OCI-M2 (cell line): ENCODE results near the gene IFITM1.
"Not testable (repeated sequence)": the region's sequence is repeated elsewhere in the genome, so short reads cannot be mapped to it uniquely, and the experiment has no call there.

Source experiments
- DNase-seq: peaks from one replicate; lab custom pipeline; 2025; ENCODE audit not compliant: unreplicated experiment; lab: John Stamatoyannopoulos, UW

The IFITM1 gene

DNA sequence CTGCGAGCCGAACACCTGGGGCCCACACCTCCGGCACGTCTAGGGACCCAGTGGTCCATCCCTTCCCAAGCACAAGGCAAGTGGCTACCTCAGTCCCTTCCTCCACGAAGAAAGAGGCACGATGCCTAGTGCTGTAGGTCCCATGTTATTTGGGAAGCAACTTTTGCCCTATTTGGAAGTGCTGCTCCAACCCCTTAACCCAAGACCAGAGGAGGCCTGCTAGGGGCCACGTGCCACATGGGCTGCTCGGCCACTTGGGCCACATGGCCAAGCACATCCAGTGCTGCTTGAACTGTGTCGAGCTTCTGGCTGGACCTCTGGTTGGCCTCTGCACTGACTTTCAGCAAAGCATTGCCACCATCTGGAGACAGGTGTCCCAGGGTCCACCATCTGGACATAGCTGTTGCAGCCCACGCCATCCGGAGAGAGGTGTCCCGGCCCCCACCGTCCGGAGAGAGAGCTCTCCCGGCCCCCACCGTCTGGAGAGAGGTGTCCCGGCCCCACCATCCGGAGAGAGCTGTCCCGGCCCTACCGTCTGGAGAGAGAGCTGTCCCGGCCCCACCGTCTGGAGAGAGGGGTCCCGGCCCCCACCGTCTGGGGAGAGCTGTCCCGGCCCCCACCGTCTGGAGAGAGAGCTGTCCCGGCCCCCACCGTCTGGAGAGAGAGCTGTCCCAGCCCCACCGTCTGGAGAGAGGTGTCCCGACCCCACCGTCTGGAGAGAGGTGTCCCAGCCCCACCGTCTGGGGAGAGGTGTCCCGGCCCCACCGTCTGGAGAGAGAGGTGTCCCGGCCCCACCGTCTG, 49.0 kb downstream of the IFITM1 start:
- no peak for DNase-seq

DNA sequence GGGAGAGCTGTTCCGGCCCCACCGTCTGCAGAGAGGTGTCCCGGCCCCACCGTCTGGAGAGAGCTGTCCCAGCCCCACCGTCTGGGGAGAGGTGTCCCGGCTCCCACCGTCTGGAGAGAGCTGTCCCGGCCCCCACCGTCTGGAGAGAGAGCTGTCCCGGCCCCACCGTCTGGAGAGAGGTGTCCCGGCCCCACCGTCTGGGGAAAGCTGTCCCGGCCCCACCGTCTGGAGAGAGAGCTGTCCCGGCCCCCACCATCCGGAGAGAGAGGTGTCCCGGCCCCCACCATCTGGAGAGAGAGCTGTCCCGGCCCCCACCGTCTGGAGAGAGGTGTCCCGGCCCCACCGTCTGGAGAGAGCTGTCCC, 49.6 kb downstream of the IFITM1 start:
- not testable (repeated sequence) for DNase-seq

DNA sequence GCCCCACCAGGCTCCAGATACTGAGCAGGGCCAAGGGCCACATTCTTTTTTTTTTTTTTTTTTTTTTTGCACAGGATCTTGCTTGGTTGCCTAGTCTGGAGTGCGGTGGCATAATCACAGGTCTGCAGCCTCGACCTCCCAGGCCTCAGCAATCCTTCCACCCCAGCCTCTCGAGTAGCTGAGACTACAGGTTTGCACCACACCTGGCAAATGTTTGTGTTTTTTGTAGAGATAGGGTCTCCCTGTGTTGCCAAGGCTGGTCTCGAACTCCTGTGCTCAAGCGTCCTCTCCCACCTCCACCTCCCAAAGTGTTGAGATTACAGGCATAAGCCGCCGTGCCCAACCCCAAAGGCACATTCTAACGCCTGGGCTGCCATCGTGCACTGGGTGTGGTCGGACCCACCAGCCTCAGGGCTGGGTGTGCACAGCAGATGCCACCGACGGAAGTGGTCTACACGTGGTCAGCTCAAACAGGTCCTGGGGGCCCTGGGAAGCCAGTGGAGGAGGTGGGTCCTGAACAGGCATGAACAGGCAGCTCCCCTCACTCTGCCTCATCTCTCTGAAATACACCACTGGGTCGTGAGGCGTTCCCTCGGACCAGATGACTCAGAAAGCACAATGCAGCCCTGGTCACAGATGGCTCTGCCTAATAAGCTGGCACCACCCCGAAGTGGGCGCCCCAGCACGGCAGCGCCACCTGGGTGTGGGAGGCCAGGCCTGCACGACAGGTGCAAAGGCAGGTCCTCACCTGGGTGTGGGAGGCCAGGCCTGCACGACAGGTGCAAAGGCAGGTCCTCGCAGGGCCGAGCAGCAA, 50.3 kb downstream of the IFITM1 start:
- DNase-seq: no peak
